MG63 (cell line): ENCODE data around the gene YBX2. TPM values are rescaled to one million over a fixed set of nuclear protein-coding genes. Genes with fewer than 3 reads are reported as not detected.

Source experiments
- DNase-seq: peaks from one replicate; pipeline ENCODE4 v3.0.0-alpha.2; 2020
- H3K27me3 ChIP-seq: fragments of 250-450 bp; sonication (Bioruptor Pico); 2 replicates; pipeline ENCODE4 v1.5.1; 2020; ENCODE audit warnings: mild to moderate bottlenecking, moderate library complexity
- H3K36me3 ChIP-seq: fragments of 250-450 bp; sonication (Bioruptor Pico); 2 replicates; pipeline ENCODE4 v1.5.1; 2020; ENCODE audit warnings: mild to moderate bottlenecking, moderate library complexity
- H3K4me3 ChIP-seq: fragments of 250-450 bp; sonication (Bioruptor Pico); 2 replicates; pipeline ENCODE4 v1.5.1; 2020; ENCODE audit warnings: mild to moderate bottlenecking, moderate library complexity
- H3K9me3 ChIP-seq: fragments of 250-450 bp; sonication (Bioruptor Pico); 2 replicates; pipeline ENCODE4 v1.5.1; 2020; ENCODE audit warnings: mild to moderate bottlenecking, moderate library complexity
- total RNA-seq: library from RNA; depleted of rRNA; stranded (reverse); fragments of >200 nt; shearing (Covaris generic); gene quantifications from 2 replicates; pipeline ENCODE4 v1.2.3, GENCODE V29; 2014; ENCODE audit warnings: low replicate concordance

The YBX2 gene
- total RNA-seq, 1 experiment from 2014 or later, result 6.5 TPM

- Histone ChIP-seq H3K27me3 (no peaks in the 10 kb centered on the region), H3K36me3 (peaks cover 53% of the 10 kb centered on the region), H3K9me3 (no peaks in the 10 kb centered on the region), H3K4me3 (no peak overlapping the region)
- DNase-seq, result no peak
Measured at GRCh38 chr17:7312432-7313087, 18.1 kb upstream of the YBX2 start.

- Histone ChIP-seq H3K27me3 (no peaks in the 10 kb centered on the region), H3K36me3 (peaks cover 53% of the 10 kb centered on the region), H3K4me3 (no peak overlapping the region), H3K9me3 (no peaks in the 10 kb centered on the region)
- DNase-seq, result no peak
Measured at GRCh38 chr17:7311110-7311705, 16.8 kb upstream of the YBX2 start.

DNA sequence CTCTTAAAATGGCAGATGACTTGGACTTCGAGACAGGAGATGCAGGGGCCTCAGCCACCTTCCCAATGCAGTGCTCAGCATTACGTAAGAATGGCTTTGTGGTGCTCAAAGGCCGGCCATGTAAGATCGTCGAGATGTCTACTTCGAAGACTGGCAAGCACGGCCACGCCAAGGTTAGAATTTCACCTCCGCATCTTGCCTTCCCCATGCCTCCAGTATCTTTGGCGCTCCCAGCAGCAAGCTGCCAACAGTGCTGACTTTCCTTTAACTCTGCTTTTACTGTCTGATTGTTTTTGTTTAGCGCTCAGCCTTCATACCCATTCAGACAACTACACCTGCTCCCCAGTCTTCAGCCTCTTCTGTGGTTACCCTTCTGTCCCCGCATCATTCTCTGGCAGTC, 15.2 kb upstream of the YBX2 start:
- Histone ChIP-seq H3K9me3 (no peaks in the 10 kb centered on the region), H3K27me3 (no peaks in the 10 kb centered on the region), H3K4me3 (peak overlapping the region; percentile 88), H3K36me3 (peaks cover 50% of the 10 kb centered on the region)
- DNase-seq, result no peak

GRCh38 chr17:7308625-7309433, 14.4 kb upstream of the YBX2 start:
- Histone ChIP-seq H3K4me3 (peak overlapping the region; percentile 88), H3K27me3 (no peaks in the 10 kb centered on the region), H3K36me3 (peaks cover 50% of the 10 kb centered on the region), H3K9me3 (no peaks in the 10 kb centered on the region)
- peak; percentile 75 for DNase-seq

DNA sequence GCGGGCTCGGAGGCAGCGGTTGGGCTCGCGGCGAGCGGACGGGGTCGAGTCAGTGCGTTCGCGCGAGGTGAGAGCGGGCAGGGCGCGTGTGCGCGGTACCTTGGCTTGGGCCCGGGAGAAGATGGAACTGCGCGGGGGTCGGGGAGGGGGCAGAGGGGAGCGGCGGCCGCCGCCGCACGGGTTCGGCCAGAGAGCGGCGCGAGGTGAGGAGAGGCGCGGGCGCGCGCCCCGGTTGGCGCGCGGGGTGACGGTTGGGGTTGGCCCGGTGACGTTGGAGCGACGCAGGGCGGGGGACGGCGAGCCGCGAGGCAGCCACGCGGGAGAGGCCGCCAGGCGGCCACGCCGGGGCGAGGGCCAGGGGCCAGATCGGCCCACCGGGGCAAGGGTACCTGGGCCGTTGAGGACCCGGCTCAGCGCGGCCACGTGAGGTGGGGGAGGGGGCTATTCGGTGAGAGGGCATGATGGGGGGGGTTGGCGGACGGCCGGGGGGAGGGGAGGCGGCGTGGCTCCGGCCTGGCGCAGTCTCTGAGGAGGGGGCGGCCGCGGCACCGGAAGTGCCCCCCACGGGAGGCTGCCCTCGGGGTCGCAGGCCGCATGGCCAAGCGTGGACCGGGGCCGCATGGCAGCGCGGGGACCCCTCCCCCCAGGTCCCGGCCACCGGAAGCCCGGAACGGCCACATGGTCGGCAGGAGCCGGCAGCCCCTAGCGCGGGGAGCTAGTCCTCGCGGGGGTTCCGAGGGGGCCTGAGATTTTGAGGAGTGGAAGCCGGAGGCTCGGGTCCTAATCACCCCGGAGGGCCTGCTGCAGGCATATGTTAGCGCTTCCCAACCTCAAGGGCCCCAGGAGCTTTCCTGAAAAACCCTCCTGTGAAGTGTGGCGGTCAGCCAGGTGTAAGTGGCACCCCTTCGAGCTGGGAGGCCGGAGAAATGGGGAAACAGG, 13.5 kb upstream of the YBX2 start:
- Histone ChIP-seq H3K27me3 (no peaks in the 10 kb centered on the region), H3K4me3 (peak overlapping the region; percentile 88), H3K9me3 (no peaks in the 10 kb centered on the region), H3K36me3 (peaks cover 46% of the 10 kb centered on the region)
- DNase-seq, result peak; percentile 34

- peak; percentile 96 for DNase-seq
- Histone ChIP-seq H3K27me3 (no peaks in the 10 kb centered on the region), H3K9me3 (no peaks in the 10 kb centered on the region), H3K4me3 (peak within 1 kb of the TSS; percentile 88), H3K36me3 (peaks cover 37% of the 10 kb centered on the region)
Measured at GRCh38 chr17:7306911-7307685, 12.7 kb upstream of the YBX2 start, which contains the start of gene EIF5A. Gene EIF5A (plus strand): TSS chr17:7307628. CDS start chr17:7309636, 2,008 bp downstream.

- no peak overlapping the region for H3K4me3 ChIP-seq
- no peak for DNase-seq
- H3K27me3 ChIP-seq, result no peaks in the 10 kb centered on the region
- peaks cover 11% of the 10 kb centered on the region for H3K36me3 ChIP-seq
- H3K9me3 ChIP-seq, result no peaks in the 10 kb centered on the region
Measured at GRCh38 chr17:7304179-7304578, 9.7 kb upstream of the YBX2 start.

DNA sequence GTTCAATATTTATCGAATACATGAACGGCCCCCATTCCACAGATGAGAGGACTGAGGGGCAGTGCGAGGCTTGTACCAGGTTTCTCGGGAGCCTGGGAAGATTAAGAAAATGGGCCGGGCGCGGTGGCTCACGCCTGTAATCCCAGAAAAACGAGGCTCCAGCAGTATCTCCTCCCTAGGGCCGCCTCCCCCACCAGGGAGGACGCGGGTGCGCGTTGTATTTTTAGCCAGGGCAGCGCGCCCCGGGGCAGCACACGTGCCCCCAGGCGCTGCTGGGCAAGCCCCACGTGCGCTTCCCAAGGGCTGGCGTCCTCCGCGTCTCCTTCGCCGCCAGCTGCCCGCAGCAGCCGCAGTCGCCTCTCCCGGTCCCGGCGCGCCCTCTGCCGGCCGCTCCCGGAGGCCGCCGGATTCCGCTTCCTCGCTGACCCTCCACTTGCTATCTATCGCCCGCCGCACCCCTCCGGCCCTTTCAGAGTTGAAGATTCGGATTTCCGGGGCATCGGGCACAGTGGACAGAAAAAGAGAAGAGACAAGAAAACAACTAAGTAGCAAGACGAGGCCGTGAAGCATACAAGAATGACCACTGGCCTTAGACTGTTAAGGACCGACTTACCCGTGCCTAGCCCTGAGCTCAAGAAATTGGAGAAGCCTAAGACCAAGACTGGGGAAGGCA, 1.9 kb upstream of the YBX2 start:
- peak; percentile 78 for DNase-seq
- H3K36me3 ChIP-seq, result no peaks in the 10 kb centered on the region
- H3K9me3 ChIP-seq, result no peaks in the 10 kb centered on the region
- no peak overlapping the region for H3K4me3 ChIP-seq
- H3K27me3 ChIP-seq, result no peaks in the 10 kb centered on the region

GRCh38 chr17:7295230-7296180, 1.1 kb upstream of the YBX2 start:
- Histone ChIP-seq H3K9me3 (no peaks in the 10 kb centered on the region), H3K4me3 (no peak overlapping the region), H3K36me3 (no peaks in the 10 kb centered on the region), H3K27me3 (no peaks in the 10 kb centered on the region)
- no peak for DNase-seq

DNA sequence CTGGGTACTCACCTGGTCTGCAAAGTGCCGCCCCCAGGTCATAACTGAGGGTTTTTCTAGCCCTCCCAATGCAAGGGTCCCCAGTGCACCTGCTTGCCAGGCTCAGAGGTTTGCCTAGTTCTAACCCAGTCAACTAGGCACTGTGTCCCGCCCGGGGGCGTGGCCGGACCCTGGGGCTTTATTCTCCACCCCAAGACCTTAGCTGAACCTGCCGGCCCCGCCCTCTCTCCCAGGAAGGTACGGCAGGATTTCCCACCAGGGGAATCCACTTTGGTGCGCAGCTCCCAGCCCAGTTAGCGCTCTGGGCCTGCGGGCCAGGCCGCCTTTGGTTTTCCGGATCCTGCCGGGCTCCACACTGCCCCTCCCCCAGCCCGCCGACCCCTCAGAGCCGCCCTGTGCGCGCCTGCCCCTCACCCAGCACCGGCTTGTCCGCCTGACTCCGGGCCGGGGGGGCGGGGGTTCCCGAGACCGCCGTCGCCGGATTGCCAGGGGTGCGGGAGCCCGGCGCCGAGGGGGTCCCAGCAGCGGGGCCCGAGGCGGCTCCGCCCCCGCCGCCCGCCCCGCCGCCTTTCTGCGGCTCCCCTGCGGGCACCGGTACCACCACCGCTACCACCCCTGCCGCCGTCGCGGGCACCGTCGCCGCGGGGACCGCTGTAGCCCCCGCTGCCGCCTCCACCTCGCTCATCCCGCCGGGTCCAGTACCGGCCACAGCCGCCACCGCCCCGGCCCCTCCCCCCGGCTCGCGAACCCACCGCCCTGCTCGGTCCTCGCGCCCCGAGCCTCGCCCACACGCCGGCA, 424 bp downstream of the YBX2 start:
- peak overlapping the region; percentile 31; the same call in 1 of the 2 replicates for H3K4me3 ChIP-seq
- peak; percentile 16 for DNase-seq
- H3K27me3 ChIP-seq, result no peaks in the 10 kb centered on the region
- no peaks in the 10 kb centered on the region for H3K9me3 ChIP-seq
- H3K36me3 ChIP-seq, result no peaks in the 10 kb centered on the region

- Histone ChIP-seq H3K27me3 (no peaks in the 10 kb centered on the region), H3K4me3 (no peak overlapping the region), H3K9me3 (no peaks in the 10 kb centered on the region), H3K36me3 (no peaks in the 10 kb centered on the region)
- DNase-seq, result peak; percentile 19
Measured at GRCh38 chr17:7293159-7293558, 1.3 kb downstream of the YBX2 start.

DNA sequence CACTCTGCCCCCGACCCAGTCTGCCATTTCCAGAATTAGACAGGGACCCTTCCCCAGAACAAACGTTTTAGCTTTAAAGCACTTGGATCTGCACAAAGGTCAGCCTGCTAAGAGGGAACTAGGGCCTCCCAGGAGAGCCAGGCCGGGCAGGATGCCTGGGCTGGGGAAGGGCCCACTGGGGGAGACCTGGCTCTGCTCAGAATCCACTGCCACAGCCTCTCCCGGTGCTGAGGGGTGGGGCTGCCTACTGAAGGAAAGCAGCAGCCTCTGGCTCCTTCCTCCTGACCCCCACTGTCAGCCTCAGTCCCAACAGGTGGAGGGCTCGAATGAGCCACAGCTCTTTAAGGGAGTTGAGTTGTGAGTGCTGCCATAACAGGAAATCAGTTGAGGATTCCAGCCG, 1.7 kb downstream of the YBX2 start:
- Histone ChIP-seq H3K36me3 (no peaks in the 10 kb centered on the region), H3K27me3 (no peaks in the 10 kb centered on the region), H3K4me3 (no peak overlapping the region), H3K9me3 (no peaks in the 10 kb centered on the region)
- DNase-seq, result peak; percentile 8

GRCh38 chr17:7292194-7292593, 2.2 kb downstream of the YBX2 start:
- Histone ChIP-seq H3K27me3 (no peaks in the 10 kb centered on the region), H3K9me3 (no peaks in the 10 kb centered on the region), H3K36me3 (no peaks in the 10 kb centered on the region), H3K4me3 (no peak overlapping the region)
- DNase-seq, result no peak

DNA sequence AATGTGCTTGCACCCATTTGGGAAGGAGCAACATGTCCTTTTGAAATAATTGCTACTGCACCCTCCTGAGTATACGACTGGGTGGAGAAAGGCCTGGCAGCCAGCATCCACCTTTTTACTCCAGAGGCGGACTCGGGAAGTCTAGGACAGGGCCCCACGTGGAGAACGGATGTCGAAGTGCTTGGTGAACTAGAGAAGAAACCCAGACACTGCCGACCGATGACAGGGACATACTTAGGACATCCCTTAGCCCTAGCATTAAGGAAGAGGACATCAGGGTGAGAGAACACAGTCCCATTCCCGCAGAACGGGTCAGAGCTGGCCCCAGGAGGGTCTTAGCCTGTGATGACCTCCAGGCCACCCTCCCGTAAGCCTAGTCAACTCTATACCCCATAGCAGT, 3.8 kb downstream of the YBX2 start:
- Histone ChIP-seq H3K9me3 (no peaks in the 10 kb centered on the region), H3K36me3 (no peaks in the 10 kb centered on the region), H3K4me3 (no peak overlapping the region), H3K27me3 (no peaks in the 10 kb centered on the region)
- no peak for DNase-seq
